Measurements from ENCODE around the gene INMT.
A peak's percentile ranks its signal among the peaks of the same experiment; 100 is the strongest.

INMT gene

DNA sequence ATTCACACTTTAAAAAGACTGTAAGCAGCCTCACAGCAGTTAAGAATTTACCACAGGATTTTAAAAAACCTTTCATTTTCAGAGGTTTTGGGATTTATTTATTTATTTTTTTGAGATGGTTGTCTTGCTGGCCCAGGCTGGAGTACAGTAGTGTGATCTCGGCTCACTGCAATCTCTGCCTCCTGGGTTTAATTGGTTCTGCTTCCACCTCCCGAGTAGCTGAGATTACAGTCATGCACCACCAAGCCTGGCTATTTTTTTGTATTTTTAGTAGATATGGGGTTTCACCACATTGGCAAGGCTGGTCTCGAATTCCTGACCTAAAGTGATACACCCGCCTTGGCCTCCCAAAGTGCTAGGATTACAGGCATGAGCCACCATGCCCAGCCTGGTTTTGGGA is 38.4 kb downstream of the INMT start:
- no peak overlapping the region for H3K4me3 ChIP-seq (ENCODE audit: low read length)
- 0 out of 2 replicates have a peak, but pooled peaks cover 3% of the 10 kb centered on the region for H3K36me3 ChIP-seq (ENCODE audit: control insufficient read depth, low read length)
- TF ChIP-seq, protein P1, sequence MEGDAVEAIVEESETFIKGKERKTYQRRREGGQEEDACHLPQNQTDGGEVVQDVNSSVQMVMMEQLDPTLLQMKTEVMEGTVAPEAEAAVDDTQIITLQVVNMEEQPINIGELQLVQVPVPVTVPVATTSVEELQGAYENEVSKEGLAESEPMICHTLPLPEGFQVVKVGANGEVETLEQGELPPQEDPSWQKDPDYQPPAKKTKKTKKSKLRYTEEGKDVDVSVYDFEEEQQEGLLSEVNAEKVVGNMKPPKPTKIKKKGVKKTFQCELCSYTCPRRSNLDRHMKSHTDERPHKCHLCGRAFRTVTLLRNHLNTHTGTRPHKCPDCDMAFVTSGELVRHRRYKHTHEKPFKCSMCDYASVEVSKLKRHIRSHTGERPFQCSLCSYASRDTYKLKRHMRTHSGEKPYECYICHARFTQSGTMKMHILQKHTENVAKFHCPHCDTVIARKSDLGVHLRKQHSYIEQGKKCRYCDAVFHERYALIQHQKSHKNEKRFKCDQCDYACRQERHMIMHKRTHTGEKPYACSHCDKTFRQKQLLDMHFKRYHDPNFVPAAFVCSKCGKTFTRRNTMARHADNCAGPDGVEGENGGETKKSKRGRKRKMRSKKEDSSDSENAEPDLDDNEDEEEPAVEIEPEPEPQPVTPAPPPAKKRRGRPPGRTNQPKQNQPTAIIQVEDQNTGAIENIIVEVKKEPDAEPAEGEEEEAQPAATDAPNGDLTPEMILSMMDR (IDR thresholded peaks at IDR 0.05; ENCODE audit: low read depth, low read length, poor library complexity, severe bottlenecking), result no peak
- TF ChIP-seq EZH2phosphoT487 (IDR thresholded peaks at IDR 0.05; ENCODE audit: borderline replicate concordance, low read length), result no peak

DNA sequence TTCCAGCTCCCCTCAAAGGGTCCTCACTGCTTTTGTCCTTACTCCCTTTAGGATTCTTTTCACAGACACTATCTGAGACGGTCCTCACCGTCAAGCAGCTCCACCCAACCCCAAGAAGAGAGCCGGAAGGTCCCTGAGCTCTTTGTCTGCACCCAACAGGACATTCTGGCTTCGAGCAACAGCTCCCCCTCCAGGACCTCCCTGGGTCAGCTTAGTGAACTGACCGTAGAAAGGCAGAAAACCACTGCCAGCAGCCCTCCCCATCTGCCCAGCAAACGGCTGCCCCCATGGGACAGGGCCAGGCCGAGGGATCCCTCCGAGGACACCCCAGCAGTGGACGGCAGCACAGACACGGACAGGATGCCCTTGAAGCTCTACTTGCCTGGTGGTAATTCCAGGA is 39.2 kb downstream of the INMT start:
- Histone ChIP-seq H3K27me3 (ENCODE audit: control insufficient read depth, low read length) (no peaks in the 10 kb centered on the region), H3F3A (ENCODE audit: control insufficient read depth, insufficient read depth) (peaks cover under 1% of the 10 kb centered on the region; the same call in 1 of the 2 replicates), H3K27ac (ENCODE audit: low read depth, low read length) (no peak overlapping the region), H3K4me1 (ENCODE audit: control insufficient read depth, low read length) (peaks cover 12% of the 10 kb centered on the region), H3K79me2 (ENCODE audit: control insufficient read depth, low read length) (no peaks in the 10 kb centered on the region), H3K9me3 (ENCODE audit: control insufficient read depth, insufficient read depth, low read length) (no peaks in the 10 kb centered on the region), H3K9me2 (replicated peaks; ENCODE audit: control insufficient read depth, low read length) (no peaks in the 10 kb centered on the region), H4K20me1 (ENCODE audit: control insufficient read depth, insufficient read depth, low read depth, low read length) (no peaks in the 10 kb centered on the region), H3K4me2 (ENCODE audit: low read length) (no peak overlapping the region), H3K4me3 (ENCODE audit: low read length) (no peak overlapping the region), H3K36me3 (ENCODE audit: control insufficient read depth, low read length) (0 out of 2 replicates have a peak, but pooled peaks cover 3% of the 10 kb centered on the region)
- TF ChIP-seq, protein P1 (IDR thresholded peaks at IDR 0.05; ENCODE audit: low read depth, low read length, poor library complexity, severe bottlenecking), result no peak
- TF ChIP-seq EZH2phosphoT487 (IDR thresholded peaks at IDR 0.05; ENCODE audit: borderline replicate concordance, low read length), result no peak

More for the DNA sequence above, 38.4 kb downstream of the INMT start:
- H3K27ac ChIP-seq (ENCODE audit: low read depth, low read length), result no peak overlapping the region
- peaks cover 4% of the 10 kb centered on the region for H3K4me1 ChIP-seq (ENCODE audit: control insufficient read depth, low read length)
- H4K20me1 ChIP-seq (ENCODE audit: control insufficient read depth, insufficient read depth, low read depth, low read length), result no peaks in the 10 kb centered on the region
- no peaks in the 10 kb centered on the region for H3K27me3 ChIP-seq (ENCODE audit: control insufficient read depth, low read length)
- no peaks in the 10 kb centered on the region for H3K79me2 ChIP-seq (ENCODE audit: control insufficient read depth, low read length)
- H3K9me3 ChIP-seq (ENCODE audit: control insufficient read depth, insufficient read depth, low read length), result no peaks in the 10 kb centered on the region
- no peaks in the 10 kb centered on the region for H3F3A ChIP-seq (ENCODE audit: control insufficient read depth, insufficient read depth)
- H3K9me2 ChIP-seq (replicated peaks; ENCODE audit: control insufficient read depth, low read length), result no peaks in the 10 kb centered on the region
- no peak overlapping the region for H3K4me2 ChIP-seq (ENCODE audit: low read length)

DNA sequence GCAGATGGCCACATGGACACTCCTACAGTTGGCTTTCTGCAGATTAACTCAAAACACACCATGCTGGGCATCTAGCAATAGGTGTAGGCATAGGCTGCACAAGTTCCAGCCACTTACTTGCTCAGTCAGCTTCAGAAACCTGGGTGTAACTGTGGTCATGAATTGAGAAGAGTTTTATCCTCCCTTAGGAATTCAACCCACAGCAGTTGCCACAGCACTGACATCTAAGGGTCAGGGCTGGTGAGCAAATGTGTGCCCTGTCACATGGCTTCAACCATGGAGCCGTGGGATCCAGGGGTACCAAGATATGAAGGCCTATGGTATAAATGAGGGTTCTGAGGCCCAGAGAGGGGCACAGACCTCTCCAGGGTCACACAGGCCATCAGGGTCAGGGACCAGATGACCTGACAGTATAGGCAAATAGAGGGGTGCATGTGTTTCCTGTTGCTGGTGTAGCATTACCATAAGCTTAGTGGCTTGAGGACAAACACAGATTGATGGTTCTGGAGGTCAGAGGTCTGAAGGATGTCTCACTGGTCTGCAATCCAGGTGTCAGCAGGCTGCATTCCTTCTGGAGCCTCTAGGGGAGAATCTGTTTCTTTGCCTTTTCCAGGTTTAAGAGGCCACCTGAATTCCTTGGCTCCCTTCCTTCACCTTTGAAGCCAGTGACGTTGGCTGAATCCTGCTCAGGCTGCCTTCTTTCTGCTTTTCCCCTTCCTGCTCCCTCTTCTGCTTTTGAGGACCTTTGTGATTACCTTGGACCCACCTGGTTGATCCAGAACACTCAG is 43.4 kb downstream of the INMT start:
- no peaks in the 10 kb centered on the region for H3K27me3 ChIP-seq (ENCODE audit: control insufficient read depth, low read length)
- no peak overlapping the region for H3K4me3 ChIP-seq (ENCODE audit: low read length)
- no peaks in the 10 kb centered on the region for H3K79me2 ChIP-seq (ENCODE audit: control insufficient read depth, low read length)
- H4K20me1 ChIP-seq (ENCODE audit: control insufficient read depth, insufficient read depth, low read depth, low read length), result no peaks in the 10 kb centered on the region
- H3K4me2 ChIP-seq (ENCODE audit: low read length), result peak overlapping the region; percentile 57
- H3K27ac ChIP-seq (ENCODE audit: low read depth, low read length), result peak overlapping the region; percentile 92
- TF ChIP-seq, protein P1 (IDR thresholded peaks at IDR 0.05; ENCODE audit: low read depth, low read length, poor library complexity, severe bottlenecking), result no peak
- no peak for TF ChIP-seq EZH2phosphoT487 (IDR thresholded peaks at IDR 0.05; ENCODE audit: borderline replicate concordance, low read length)
- peaks cover 16% of the 10 kb centered on the region for H3F3A ChIP-seq (ENCODE audit: control insufficient read depth, insufficient read depth)
- peaks cover 53% of the 10 kb centered on the region for H3K4me1 ChIP-seq (ENCODE audit: control insufficient read depth, low read length)
- H3K36me3 ChIP-seq (ENCODE audit: control insufficient read depth, low read length), result no peaks in the 10 kb centered on the region; the same call in 1 of the 2 replicates
- H3K9me2 ChIP-seq (replicated peaks; ENCODE audit: control insufficient read depth, low read length), result no peaks in the 10 kb centered on the region
- no peaks in the 10 kb centered on the region for H3K9me3 ChIP-seq (ENCODE audit: control insufficient read depth, insufficient read depth, low read length)

Data from DOHH2 (cell line).